ENCODE data around the gene LCE3C. TPM values are rescaled to one million over a fixed set of nuclear protein-coding genes. Genes with fewer than 3 reads are reported as not detected.

Gene LCE3C
- total RNA-seq, 1 experiment from 2014 or later = not detected

GRCh38 chr1:152622803-152623202 is 22.8 kb downstream of the LCE3C start, which contains the start of gene LCE3A:
Gene LCE3A, minus strand, starts transcription at chr1:152623103. Its CDS starts 0 bp downstream, at chr1:152623103.
- no peak within 1 kb of the TSS for H2AK5ac ChIP-seq (ENCODE audit: insufficient read length, low read length)
- no peak within 1 kb of the TSS for H2BK12ac ChIP-seq (ENCODE audit: insufficient read length, low read depth, low read length)
- no peak within 1 kb of the TSS for H3K4ac ChIP-seq (ENCODE audit: low read depth, low read length)
- H3K79me1 ChIP-seq (ENCODE audit: insufficient read depth, low read depth, low read length, poor library complexity, severe bottlenecking) = no peaks in the 10 kb centered on the region
- no peak within 1 kb of the TSS for H3K14ac ChIP-seq (ENCODE audit: insufficient read depth, low read length)
- no peak within 1 kb of the TSS for H3K23ac ChIP-seq (ENCODE audit: insufficient read length, low read depth, low read length)
- H3K4me1 Mint-ChIP-seq = no peaks in the 10 kb centered on the region
- H3K36me3 Mint-ChIP-seq (ENCODE audit: insufficient read depth in 1 of 3, low read depth in 3 of 3) = peaks cover 10 to 50% (median 17%) of the 10 kb centered on the region in 3 experiments; a peak in 5 of 7 replicates
- no peak within 1 kb of the TSS for H3K56ac ChIP-seq (ENCODE audit: insufficient read length, low read depth, low read length)
- no peak within 1 kb of the TSS for H3K9ac ChIP-seq (ENCODE audit: extremely low read depth, insufficient read length, low read length)
- no peak within 1 kb of the TSS for H3K18ac ChIP-seq (ENCODE audit: insufficient read length, low read depth, low read length)
- H3K27me3 Mint-ChIP-seq (ENCODE audit: low read depth) = no peaks in the 10 kb centered on the region; the same call in 1 of the 2 replicates
- no peak within 1 kb of the TSS for H3T11ph ChIP-seq (ENCODE audit: low read length)
- H3K27ac Mint-ChIP-seq = no peak within 1 kb of the TSS
- no peak within 1 kb of the TSS for H2BK120ac ChIP-seq (ENCODE audit: low read depth, low read length, poor library complexity, severe bottlenecking)
- H2BK20ac ChIP-seq (ENCODE audit: low read depth, low read length, poor library complexity, severe bottlenecking) = no peak within 1 kb of the TSS
- no peaks in the 10 kb centered on the region for H3K23me2 ChIP-seq (ENCODE audit: insufficient read length, low read depth, low read length, poor library complexity, severe bottlenecking)
- WGBS (ENCODE audit: extremely low coverage, insufficient read length, low lambda C conversion rate) = no CpG with 5 or more reads among the region's 10 CpGs
- no peak within 1 kb of the TSS for H2BK5ac ChIP-seq (ENCODE audit: insufficient read length, low read length)
- H2BK15ac ChIP-seq (ENCODE audit: low read depth, low read length) = no peak within 1 kb of the TSS
- peaks cover 91 to 92% of the 10 kb centered on the region in 2 experiments for H3K9me3 Mint-ChIP-seq
- no peaks in the 10 kb centered on the region for H3K79me2 ChIP-seq (ENCODE audit: insufficient read depth, low read length)
- H4K8ac ChIP-seq (replicated peaks; ENCODE audit: insufficient read length, low read depth, low read length) = no peak within 1 kb of the TSS
- TF ChIP-seq CTCF (conservative IDR thresholded peaks at IDR 0.05) = no peak
- H3K27me3 ChIP-seq (ENCODE audit: insufficient read depth, low read length) = no peaks in the 10 kb centered on the region
- H4K5ac ChIP-seq (ENCODE audit: insufficient read length, low read depth, low read length) = no peak within 1 kb of the TSS
- no peak within 1 kb of the TSS for H3K4me3 Mint-ChIP-seq
- no peak within 1 kb of the TSS for H3K27ac ChIP-seq (ENCODE audit: insufficient read length, low read depth, low read length)
- no peak within 1 kb of the TSS for H4K91ac ChIP-seq (ENCODE audit: insufficient read length, low read depth, low read length)
- H3K4me2 ChIP-seq (ENCODE audit: insufficient read depth, insufficient read length, low read length) = no peak within 1 kb of the TSS
- peaks cover 96% of the 10 kb centered on the region for H3K9me3 ChIP-seq (ENCODE audit: control insufficient read depth, low read depth, low read length)
- no peak within 1 kb of the TSS for H2AFZ ChIP-seq (ENCODE audit: low read length)
- no peaks in the 10 kb centered on the region for H3K4me1 ChIP-seq (ENCODE audit: insufficient read depth, low read length)
- no peak for DNase-seq
- H4K20me1 ChIP-seq (ENCODE audit: control insufficient read depth, insufficient read depth, insufficient read length) = no peaks in the 10 kb centered on the region
